ENCODE measurements around the gene KRT37.

Gene KRT37

DNA sequence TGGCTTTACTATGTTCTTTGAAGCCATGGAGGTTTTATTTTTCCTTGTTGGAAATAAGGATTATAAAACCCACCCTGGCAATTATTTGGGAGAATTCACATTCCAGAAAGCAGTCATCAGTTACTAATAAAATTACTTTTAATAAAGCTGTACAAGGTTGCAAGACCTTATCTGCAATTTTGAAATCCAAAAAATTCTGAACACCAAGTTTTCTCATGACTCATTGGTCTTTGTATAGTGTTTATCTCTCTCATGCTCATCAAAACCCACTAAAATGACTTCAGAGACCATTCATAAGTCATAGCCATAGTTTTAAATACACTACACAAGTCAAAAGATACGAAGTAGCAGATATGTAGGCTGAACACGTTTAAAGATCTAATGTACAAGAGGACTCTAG is 22.4 kb upstream of the KRT37 start:
- no peaks in the 10 kb centered on the region for H3K36me3 ChIP-seq (ENCODE audit: insufficient read depth)
- no peak overlapping the region for H2AFZ ChIP-seq (ENCODE audit: low read depth)
- no peaks in the 10 kb centered on the region for H3K4me1 ChIP-seq (ENCODE audit: low read depth, poor library complexity, severe bottlenecking)
- no peaks in the 10 kb centered on the region for H3K79me2 ChIP-seq (ENCODE audit: insufficient read depth, low read depth)
- H3K9ac ChIP-seq = no peak overlapping the region
- TF ChIP-seq CTCF (conservative IDR thresholded peaks at IDR 0.05; ENCODE audit: low read depth, low read length) = no peak
- H4K20me1 ChIP-seq (ENCODE audit: insufficient read depth) = no peaks in the 10 kb centered on the region
- H3K27ac ChIP-seq = no peak overlapping the region
- H3K4me3 ChIP-seq (IDR thresholded peaks at IDR 0.05; ENCODE audit: insufficient read depth, low read depth, low read length) = no peak overlapping the region
- H3K4me2 ChIP-seq = no peak overlapping the region
- H3K27me3 ChIP-seq (ENCODE audit: insufficient read depth, low read depth) = no peaks in the 10 kb centered on the region

GRCh38 chr17:41444640-41445039 is 20.3 kb upstream of the KRT37 start:
- Histone ChIP-seq H3K27ac (no peak overlapping the region), H3K4me2 (no peak overlapping the region), H2AFZ (ENCODE audit: low read depth) (no peak overlapping the region), H3K27me3 (ENCODE audit: insufficient read depth, low read depth) (no peaks in the 10 kb centered on the region), H4K20me1 (ENCODE audit: insufficient read depth) (no peaks in the 10 kb centered on the region), H3K9ac (no peak overlapping the region), H3K36me3 (ENCODE audit: insufficient read depth) (no peaks in the 10 kb centered on the region), H3K4me1 (ENCODE audit: low read depth, poor library complexity, severe bottlenecking) (no peaks in the 10 kb centered on the region), H3K4me3 (IDR thresholded peaks at IDR 0.05; ENCODE audit: insufficient read depth, low read depth, low read length) (no peak overlapping the region), H3K79me2 (ENCODE audit: insufficient read depth, low read depth) (no peaks in the 10 kb centered on the region)
- TF ChIP-seq CTCF (conservative IDR thresholded peaks at IDR 0.05; ENCODE audit: low read depth, low read length) = no peak

GRCh38 chr17:41444186-41444585 is 19.8 kb upstream of the KRT37 start:
- no peaks in the 10 kb centered on the region for H4K20me1 ChIP-seq (ENCODE audit: insufficient read depth)
- H3K4me3 ChIP-seq (IDR thresholded peaks at IDR 0.05; ENCODE audit: insufficient read depth, low read depth, low read length) = no peak overlapping the region
- H3K79me2 ChIP-seq (ENCODE audit: insufficient read depth, low read depth) = no peaks in the 10 kb centered on the region
- H2AFZ ChIP-seq (ENCODE audit: low read depth) = no peak overlapping the region
- H3K9ac ChIP-seq = no peak overlapping the region
- H3K4me1 ChIP-seq (ENCODE audit: low read depth, poor library complexity, severe bottlenecking) = no peaks in the 10 kb centered on the region
- H3K36me3 ChIP-seq (ENCODE audit: insufficient read depth) = no peaks in the 10 kb centered on the region
- no peak overlapping the region for H3K27ac ChIP-seq
- H3K4me2 ChIP-seq = no peak overlapping the region
- TF ChIP-seq CTCF (conservative IDR thresholded peaks at IDR 0.05; ENCODE audit: low read depth, low read length) = no peak
- no peaks in the 10 kb centered on the region for H3K27me3 ChIP-seq (ENCODE audit: insufficient read depth, low read depth)

DNA sequence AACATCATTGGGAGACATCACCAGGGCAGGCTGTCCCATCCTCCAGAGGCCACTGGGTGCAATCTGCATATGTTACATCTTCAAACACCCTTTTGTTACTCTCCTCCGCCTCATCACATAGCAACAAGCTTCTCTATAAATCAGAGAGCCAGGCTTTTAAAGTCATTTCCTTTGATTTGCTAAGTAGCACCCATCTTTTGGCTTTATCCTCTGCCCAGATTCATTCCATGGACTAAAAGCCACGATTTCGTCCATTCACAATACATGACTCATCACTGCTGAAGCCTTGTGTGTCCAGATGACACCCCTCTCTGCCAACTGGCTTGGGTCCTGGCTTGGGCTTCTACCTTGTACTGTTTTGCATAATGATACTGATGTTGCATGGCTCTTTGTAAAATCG is 18.4 kb upstream of the KRT37 start:
- H2AFZ ChIP-seq (ENCODE audit: low read depth) = no peak overlapping the region
- H4K20me1 ChIP-seq (ENCODE audit: insufficient read depth) = no peaks in the 10 kb centered on the region
- no peak overlapping the region for H3K4me3 ChIP-seq (IDR thresholded peaks at IDR 0.05; ENCODE audit: insufficient read depth, low read depth, low read length)
- H3K79me2 ChIP-seq (ENCODE audit: insufficient read depth, low read depth) = no peaks in the 10 kb centered on the region
- no peak overlapping the region for H3K4me2 ChIP-seq
- no peaks in the 10 kb centered on the region for H3K4me1 ChIP-seq (ENCODE audit: low read depth, poor library complexity, severe bottlenecking)
- no peak overlapping the region for H3K27ac ChIP-seq
- H3K9ac ChIP-seq = no peak overlapping the region
- H3K36me3 ChIP-seq (ENCODE audit: insufficient read depth) = no peaks in the 10 kb centered on the region
- TF ChIP-seq CTCF (conservative IDR thresholded peaks at IDR 0.05; ENCODE audit: low read depth, low read length) = no peak
- no peaks in the 10 kb centered on the region for H3K27me3 ChIP-seq (ENCODE audit: insufficient read depth, low read depth)
